ENCODE data around the gene IL17RC. TPM values are rescaled to one million over a fixed set of nuclear protein-coding genes. Genes with fewer than 3 reads are reported as not detected.

IL17RC gene
- total and polyA plus RNA-seq, 2 of the 8 experiments (the other 6 are each of a cell fraction or from before 2014, with no cell fraction given) = 11.8 to 13.0 TPM

DNA sequence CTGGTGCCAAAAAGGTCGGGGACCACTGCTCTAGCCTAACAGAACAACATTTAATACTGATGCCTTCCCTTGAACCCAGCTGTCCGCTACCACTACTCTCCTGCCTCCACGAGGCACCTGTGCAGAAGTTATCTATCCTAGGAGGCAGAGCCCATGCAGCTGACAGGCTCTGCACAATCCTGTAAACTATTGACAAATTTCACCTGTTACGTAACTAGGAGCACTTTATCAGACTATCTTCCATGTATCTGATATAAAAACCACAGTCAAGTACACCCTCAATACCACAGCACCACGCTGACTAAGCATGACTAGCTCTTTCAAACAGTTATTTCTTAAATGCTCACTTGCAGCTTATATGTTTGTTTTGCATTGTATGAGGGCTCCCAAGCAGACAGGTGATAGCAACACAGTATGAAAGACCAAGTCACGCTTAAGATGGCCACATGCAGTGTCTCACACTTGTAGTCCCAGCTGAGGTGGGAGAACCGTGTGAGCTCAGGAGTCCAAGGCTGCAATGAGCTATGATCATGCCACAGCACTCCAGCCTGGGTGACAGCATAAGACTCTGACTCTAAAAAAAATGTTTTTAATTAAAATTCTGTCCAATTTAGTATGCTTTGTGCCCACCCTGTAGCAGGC, 4.5 kb upstream of the IL17RC start:
- peaks cover 0 to 18% (median 10%) of the 10 kb centered on the region in 4 experiments; a peak in 5 of 7 replicates for H3K27me3 ChIP-seq (replicated peaks in 1 of 4; ENCODE audit: control insufficient read depth in 3 of 4, extremely low read depth in 1 of 4, insufficient read depth in 3 of 4, low read length in 3 of 4)
- no peak overlapping the region for H4K8ac ChIP-seq (ENCODE audit: extremely low read depth, insufficient read depth, low read length)
- WGBS, 2 experiments (ENCODE audit: extremely low coverage in 1 of 2, insufficient coverage in 1 of 2, insufficient read length in 1 of 2, insufficient replicate concordance in 2 of 2, low coverage in 1 of 2, low lambda C conversion rate in 2 of 2, missing lambda C conversion rate in 1 of 2) = 90% methylated on average over 7 of the region's 7 CpGs; no CpG with 5 or more reads in 1 of the 2 experiments
- peaks cover 0 to 6% of the 10 kb centered on the region in 2 experiments; a peak in 2 of 4 replicates for H3K9me3 ChIP-seq (ENCODE audit: insufficient read depth in 2 of 2, low read depth in 1 of 2, low read length in 1 of 2)
- no peak overlapping the region for H4K91ac ChIP-seq (replicated peaks; ENCODE audit: insufficient read length, low read length)
- no peak overlapping the region for H2BK20ac ChIP-seq (ENCODE audit: low read length)
- POLR2A ChIA-PET (ENCODE audit: partially characterized antibody) = interaction anchor here (0.5 to 5.5 kb wide), 5 partner anchors 7 to 104 kb away, joined by 3 to 43 read pairs (median 3); partner anchors contain the start of gene IL17RE
- H3K79me1 ChIP-seq (ENCODE audit: low read depth, low read length) = no peaks in the 10 kb centered on the region
- no peak overlapping the region for H3K56ac ChIP-seq (replicated peaks; ENCODE audit: insufficient read length, low read depth, low read length)
- H3K9ac ChIP-seq (replicated peaks in 1 of 4; ENCODE audit: extremely low read depth in 1 of 4, low read depth in 3 of 4, low read length in 3 of 4) = no peak overlapping the region
- no peak overlapping the region for H3K4ac ChIP-seq (replicated peaks; ENCODE audit: insufficient read length, low read depth, low read length)
- no peak overlapping the region for H3K14ac ChIP-seq (ENCODE audit: insufficient read length)
- H4K20me1 ChIP-seq (replicated peaks in 1 of 2; ENCODE audit: control insufficient read depth in 1 of 2, insufficient read depth in 2 of 2, low read length in 2 of 2) = no peaks in the 10 kb centered on the region
- H3K36me3 ChIP-seq (ENCODE audit: control insufficient read depth in 2 of 4, insufficient read depth in 4 of 4, low read length in 3 of 4) = no peaks in the 10 kb centered on the region
- H3K23ac ChIP-seq (ENCODE audit: insufficient read length) = no peak overlapping the region
- H2AK5ac ChIP-seq (ENCODE audit: low read depth, low read length) = no peak overlapping the region
- H3K79me2 ChIP-seq (ENCODE audit: control insufficient read depth in 1 of 2, insufficient read depth in 2 of 2, low read length in 2 of 2) = no peaks in the 10 kb centered on the region
- H3K23me2 ChIP-seq (ENCODE audit: low read depth, low read length) = peaks cover 10% of the 10 kb centered on the region; the same call in 1 of the 2 replicates
- H2AFZ ChIP-seq (ENCODE audit: low read length) = no peak overlapping the region
- no peak overlapping the region for H3K4me2 ChIP-seq (ENCODE audit: insufficient read depth in 1 of 2, low read depth in 2 of 2, low read length in 2 of 2)
- no peak overlapping the region for H2BK15ac ChIP-seq (ENCODE audit: low read length)
- H3K4me3 ChIP-seq (ENCODE audit: extremely low read depth in 1 of 4, insufficient read depth in 2 of 4, low read depth in 3 of 4, low read length in 4 of 4) = no peak overlapping the region
- H3K18ac ChIP-seq (ENCODE audit: extremely low read depth, low read length) = no peak overlapping the region
- CTCF ChIA-PET (ENCODE audit: partially characterized antibody) = interaction anchor here (0.7 to 9.1 kb wide), 7 partner anchors 18 to 105 kb away, joined by 3 to 76 read pairs (median 4); partner anchors contain the start of gene CRELD1
- no peak for DNase-seq (ENCODE audit: low read depth in 1 of 2, low spot score in 2 of 2)
- no peak overlapping the region for H2BK120ac ChIP-seq (replicated peaks; ENCODE audit: low read depth, low read length)
- H3K4me1 ChIP-seq (replicated peaks in 1 of 4; ENCODE audit: control insufficient read depth in 3 of 4, insufficient read depth in 4 of 4, low read length in 3 of 4) = peaks cover 0 to 19% (median 17%) of the 10 kb centered on the region in 4 experiments; a peak in 6 of 7 replicates
- no peak overlapping the region for H4K5ac ChIP-seq (ENCODE audit: insufficient read length, low read depth, low read length)
- H2BK5ac ChIP-seq (ENCODE audit: low read depth, low read length) = no peak overlapping the region
- TF ChIP-seq TAF1 (IDR thresholded peaks at IDR 0.05; ENCODE audit: low read depth, low read length) (no peak), SAP30 (IDR thresholded peaks at IDR 0.05; ENCODE audit: insufficient read depth, insufficient replicate concordance, low read length) (no peak), NANOG (IDR thresholded peaks at IDR 0.05; ENCODE audit: insufficient read depth, low read depth, low read length, poor library complexity, severe bottlenecking) (no peak), EP300 (IDR thresholded peaks at IDR 0.05; ENCODE audit: borderline replicate concordance in 1 of 2, low read depth in 2 of 2, low read length in 2 of 2) (no peak), CHD1 (IDR thresholded peaks at IDR 0.05; ENCODE audit: low read depth, low read length) (no peak), SP1 (IDR thresholded peaks at IDR 0.05; ENCODE audit: low read depth, low read length) (no peak), SUZ12 (IDR thresholded peaks at IDR 0.05; ENCODE audit: low read length) (no peak)
- TF ChIP-seq, protein P1, sequence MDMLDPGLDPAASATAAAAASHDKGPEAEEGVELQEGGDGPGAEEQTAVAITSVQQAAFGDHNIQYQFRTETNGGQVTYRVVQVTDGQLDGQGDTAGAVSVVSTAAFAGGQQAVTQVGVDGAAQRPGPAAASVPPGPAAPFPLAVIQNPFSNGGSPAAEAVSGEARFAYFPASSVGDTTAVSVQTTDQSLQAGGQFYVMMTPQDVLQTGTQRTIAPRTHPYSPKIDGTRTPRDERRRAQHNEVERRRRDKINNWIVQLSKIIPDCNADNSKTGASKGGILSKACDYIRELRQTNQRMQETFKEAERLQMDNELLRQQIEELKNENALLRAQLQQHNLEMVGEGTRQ (IDR thresholded peaks at IDR 0.05; ENCODE audit: low read length) = no peak
- H3K27ac ChIP-seq (ENCODE audit: low read depth, low read length) = no peak overlapping the region
- FAIRE-seq = no peak
- no peak overlapping the region for H2BK12ac ChIP-seq (ENCODE audit: low read depth, low read length)
